DND-41 (cell line): ENCODE measurements around the gene ZNF711.

Source experiments
- EZH2 ChIP-seq: IDR thresholded peaks from 3 replicates; pipeline ENCODE4 v1.6.1; 2012; ENCODE audit warnings: borderline replicate concordance, low read depth, mild to moderate bottlenecking, moderate library complexity, low read length, inconsistent platforms; ENCODE audit not compliant: severe bottlenecking
- TF ChIP-seq, protein P1 (sequence below): IDR thresholded peaks from 2 replicates; pipeline ENCODE4 v1.5.1; 2012; ENCODE audit warnings: borderline replicate concordance, low read length, moderate library complexity, mild to moderate bottlenecking; ENCODE audit not compliant: poor library complexity, severe bottlenecking; ENCODE audit errors: extremely low read depth

DNA sequence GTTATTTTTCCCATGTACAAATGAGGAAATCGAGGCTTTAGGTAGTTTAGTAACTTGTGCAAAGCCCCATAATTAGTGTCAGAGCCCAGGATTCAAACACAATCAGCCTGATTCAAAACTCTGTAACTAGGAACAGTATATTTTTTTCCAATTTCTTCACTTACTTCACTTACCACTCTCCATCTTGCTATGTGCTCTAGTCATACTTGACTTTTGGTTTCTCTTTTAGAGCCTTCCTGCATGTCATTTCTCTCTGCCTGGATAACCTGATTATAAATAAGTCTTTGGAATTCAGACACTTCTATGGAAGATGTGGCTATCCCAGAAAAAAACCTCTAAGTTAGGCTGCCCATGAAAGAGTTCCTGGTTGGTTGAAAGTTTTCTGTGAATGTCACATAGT, 22.4 kb upstream of the ZNF711 start:
- TF ChIP-seq, protein P1, sequence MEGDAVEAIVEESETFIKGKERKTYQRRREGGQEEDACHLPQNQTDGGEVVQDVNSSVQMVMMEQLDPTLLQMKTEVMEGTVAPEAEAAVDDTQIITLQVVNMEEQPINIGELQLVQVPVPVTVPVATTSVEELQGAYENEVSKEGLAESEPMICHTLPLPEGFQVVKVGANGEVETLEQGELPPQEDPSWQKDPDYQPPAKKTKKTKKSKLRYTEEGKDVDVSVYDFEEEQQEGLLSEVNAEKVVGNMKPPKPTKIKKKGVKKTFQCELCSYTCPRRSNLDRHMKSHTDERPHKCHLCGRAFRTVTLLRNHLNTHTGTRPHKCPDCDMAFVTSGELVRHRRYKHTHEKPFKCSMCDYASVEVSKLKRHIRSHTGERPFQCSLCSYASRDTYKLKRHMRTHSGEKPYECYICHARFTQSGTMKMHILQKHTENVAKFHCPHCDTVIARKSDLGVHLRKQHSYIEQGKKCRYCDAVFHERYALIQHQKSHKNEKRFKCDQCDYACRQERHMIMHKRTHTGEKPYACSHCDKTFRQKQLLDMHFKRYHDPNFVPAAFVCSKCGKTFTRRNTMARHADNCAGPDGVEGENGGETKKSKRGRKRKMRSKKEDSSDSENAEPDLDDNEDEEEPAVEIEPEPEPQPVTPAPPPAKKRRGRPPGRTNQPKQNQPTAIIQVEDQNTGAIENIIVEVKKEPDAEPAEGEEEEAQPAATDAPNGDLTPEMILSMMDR = no peak
- TF ChIP-seq EZH2 = no peak
